KBM-7 (cell line): ENCODE data around the gene SLC22A15.
"Not testable (repeated sequence)": the region's sequence is repeated elsewhere in the genome, so short reads cannot be mapped to it uniquely, and the experiment has no call there.

ENCODE experiments used
- DNase-seq: peaks from one replicate; pipeline ENCODE4 v3.0.0-alpha.2; 2015
- in situ Hi-C: fragments of 300-500 bp; cut with MboI; formaldehyde crosslinking; loops from 2 replicates; pipeline ENCODE4 v1.14.3; 2020; ENCODE audit warnings: low sequenced_read_pairs, low pct_unique_long_range_greater_than_20kb, mixed read lengths

Gene SLC22A15

DNA sequence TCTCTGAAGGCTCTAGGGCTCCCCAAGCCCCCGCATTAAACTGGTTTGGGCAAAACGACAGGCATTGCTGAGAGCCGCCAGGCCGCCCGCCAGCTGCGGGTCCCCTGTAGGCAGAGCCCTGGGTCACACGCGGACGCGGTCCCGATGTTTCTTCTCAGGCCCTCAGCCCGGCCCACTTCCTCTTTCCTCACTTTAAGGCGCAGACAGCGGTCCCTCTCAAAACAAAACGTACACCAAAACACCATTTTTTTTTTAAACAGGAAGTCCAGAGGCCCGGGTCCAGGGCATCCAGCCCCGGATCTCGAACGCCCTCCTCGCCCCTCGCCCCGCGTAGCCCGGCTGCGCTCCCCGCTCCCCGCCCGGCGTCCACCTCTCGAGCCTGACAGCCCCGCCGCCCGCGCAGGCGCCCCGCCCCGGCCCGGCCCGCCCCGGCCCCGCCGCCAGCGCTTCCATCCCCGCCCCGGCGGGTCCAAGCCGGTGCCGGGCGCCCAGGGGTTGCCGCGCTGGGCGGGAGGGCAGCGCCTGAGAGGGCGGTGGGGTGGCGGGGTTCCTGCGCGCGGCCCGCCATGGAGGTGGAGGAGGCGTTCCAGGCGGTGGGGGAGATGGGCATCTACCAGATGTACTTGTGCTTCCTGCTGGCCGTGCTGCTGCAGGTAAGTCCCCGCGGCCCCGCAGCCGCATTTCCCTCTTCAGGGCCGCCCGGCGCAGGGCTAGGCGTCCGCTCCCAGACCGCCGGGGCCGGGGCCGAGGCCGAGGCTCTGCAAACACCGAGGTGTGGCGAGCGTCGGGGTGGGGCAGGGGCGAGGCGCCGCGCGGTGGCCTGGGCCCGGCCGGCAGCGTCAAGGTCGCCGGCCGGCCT is at the start of gene SLC22A15:
SLC22A15 (plus strand) TSS at position 452 of the 859 bp plus-strand sequence; CDS start at position 567, 115 bp downstream.
- in situ Hi-C loops = loop anchor here (25.0 kb wide), 2 partner anchors 164 to 364 kb away; no protein-coding TSS in a partner anchor
- DNase-seq = peak; percentile 93

DNA sequence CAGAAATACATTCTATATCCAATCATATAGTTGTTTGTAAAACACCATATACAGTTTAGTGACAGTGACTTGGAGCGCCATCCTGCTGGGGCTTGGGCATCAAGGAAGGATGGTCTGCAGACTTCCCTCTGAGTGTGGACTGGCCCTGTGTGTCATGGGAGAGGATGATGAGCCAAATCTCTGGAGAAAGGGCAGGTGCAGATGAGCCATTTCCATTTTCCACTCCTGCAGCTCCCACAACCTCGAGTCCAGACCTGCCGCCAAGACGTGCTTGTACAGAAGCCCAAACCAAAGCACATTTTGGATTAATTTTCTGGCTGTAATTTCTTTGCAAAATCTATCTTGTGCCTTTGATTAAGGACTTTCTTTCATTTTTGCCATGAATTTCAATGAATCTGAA is 48.3 kb upstream of the SLC22A15 start:
- no peak for DNase-seq
- in situ Hi-C loops = no loop called here

DNA sequence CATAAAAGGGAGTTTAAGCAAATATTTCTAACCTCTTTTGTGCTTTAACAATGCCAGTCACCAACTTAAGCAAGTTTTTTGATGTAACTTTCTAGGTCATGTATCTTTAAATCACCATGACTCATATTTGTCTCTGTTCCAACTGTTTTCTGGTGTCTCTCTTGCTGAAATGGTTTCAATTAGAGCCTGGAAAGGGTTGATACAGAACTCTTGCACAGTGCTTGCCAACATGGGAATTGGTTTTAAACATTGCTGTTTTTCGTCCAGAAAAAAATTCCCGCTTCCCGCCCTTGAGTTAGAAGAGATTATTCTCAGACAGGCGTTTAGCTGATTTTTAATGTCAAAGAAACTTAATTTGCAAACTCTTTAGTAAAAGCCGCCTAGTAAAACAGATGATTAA is 46.4 kb upstream of the SLC22A15 start:
- in situ Hi-C loops = no loop called here
- DNase-seq = no peak

DNA sequence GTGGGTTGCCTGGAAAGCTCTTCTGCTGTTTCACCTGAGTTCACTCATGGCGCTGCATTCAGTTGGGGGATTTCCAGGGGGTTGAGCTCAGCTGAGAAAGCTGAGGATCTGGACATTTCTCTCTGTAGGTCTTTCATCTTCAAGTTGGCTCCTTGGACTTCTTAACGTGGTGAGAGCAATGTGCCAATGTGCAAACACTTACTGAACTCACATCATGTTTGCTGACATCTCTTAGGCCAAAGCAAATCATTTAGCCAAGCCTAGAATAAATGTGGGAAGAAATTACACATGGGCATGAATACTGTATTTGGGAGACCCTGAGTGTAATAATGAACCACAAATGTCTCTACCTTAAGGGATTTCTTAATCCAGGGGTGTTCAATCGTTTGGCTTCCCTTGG is 42.7 kb upstream of the SLC22A15 start:
- in situ Hi-C loops = no loop called here
- no peak for DNase-seq

DNA sequence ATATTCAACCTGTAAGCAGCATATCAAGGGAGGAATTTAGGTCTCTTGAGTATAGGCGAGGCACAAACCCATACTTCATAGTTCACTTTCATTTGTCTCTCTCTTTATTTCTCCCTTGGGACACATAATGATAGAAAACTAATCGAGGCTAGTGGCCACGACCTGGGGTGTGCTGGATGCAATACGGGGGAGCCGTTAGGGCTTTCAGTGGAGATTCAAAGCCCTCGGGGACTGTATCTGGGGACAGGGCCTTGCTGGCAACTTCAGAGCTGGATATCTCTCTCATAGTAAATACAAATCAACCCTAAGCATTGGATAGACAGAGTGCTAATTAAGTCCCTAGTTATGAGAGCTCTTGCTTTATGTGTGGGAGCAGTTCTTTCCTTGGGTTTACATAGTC is 36.9 kb upstream of the SLC22A15 start:
- DNase-seq = no peak
- in situ Hi-C loops = no loop called here

DNA sequence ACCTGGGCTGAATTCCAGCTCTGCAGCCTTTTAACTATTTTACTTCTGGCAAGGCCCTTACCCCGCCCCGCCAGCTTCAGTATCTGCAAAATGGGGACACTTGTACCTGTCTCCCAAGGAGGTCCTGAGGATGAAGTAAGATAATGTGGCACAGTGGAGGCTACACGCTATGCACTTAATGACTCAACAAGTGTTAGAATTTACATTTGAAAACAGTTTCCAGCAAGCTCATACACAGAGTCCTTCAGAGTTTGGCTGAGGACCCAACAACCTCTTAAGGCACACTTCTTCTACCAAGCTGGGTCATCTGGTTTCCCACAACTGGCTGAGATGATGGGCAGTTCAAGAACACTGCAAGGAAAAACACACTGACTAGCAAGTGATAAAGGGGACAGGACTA is 30.2 kb upstream of the SLC22A15 start:
- in situ Hi-C loops = no loop called here

DNA sequence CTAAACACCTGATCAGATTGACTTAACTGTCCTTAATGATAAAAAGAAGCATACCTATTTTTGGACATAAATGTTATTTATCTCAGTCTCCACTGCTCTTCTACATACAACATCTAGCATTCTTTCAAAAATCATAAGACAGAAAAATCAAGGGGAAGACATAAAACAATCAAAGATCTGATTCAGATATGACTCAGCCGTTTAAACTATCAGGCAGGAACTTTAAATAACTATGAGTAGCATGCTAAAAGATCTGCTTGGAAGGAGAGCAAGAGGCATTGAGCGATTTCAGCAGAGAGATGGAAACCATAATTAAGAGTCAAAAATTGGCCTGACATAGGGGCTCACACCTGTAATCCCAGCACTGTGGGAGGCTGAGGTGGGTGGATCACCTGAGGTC is 27.2 kb upstream of the SLC22A15 start:
- in situ Hi-C loops = no loop called here
- DNase-seq = no peak

More for the DNA sequence above, 30.2 kb upstream of the SLC22A15 start:
- DNase-seq = no peak

DNA sequence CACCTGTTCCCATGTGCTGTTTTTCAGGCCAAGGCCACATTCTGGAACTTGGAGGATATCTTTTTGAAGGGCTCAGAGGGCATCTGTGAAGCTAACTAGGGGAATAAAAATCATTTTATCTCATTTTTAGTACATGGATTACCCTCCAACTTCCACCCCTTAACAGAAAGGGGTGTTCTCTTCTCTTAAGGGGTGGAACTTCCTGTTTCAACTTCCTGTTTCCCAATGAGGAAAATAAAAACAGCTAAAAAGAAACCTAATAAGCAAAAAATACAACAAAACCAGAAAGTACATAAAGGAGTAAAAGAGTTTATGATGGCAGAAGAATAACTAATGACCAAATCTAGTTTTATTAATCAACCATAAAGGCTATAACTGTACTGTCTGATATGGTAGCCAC is 24.8 kb upstream of the SLC22A15 start:
- in situ Hi-C loops = no loop called here

DNA sequence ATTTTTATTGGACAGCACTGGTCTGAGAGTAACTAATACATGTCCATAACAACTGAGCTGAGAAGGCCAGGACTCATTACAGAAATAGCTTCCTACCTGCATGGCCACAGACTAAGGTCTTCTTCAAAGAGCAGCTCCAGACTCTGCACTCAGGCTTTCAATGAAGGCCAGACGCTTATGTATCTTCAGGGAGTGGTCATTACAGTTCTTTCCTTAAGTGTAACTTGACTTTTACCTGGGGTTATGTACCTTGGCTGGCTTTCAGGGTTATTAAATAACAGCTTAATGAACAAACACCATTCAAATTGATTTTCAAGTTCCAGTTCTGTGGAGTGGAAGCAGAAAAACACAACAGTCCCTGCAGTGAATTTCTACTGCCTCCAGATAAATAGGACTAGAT is 23.8 kb upstream of the SLC22A15 start:
- in situ Hi-C loops = no loop called here
- no peak for DNase-seq

More for the DNA sequence above, 24.8 kb upstream of the SLC22A15 start:
- no peak for DNase-seq

DNA sequence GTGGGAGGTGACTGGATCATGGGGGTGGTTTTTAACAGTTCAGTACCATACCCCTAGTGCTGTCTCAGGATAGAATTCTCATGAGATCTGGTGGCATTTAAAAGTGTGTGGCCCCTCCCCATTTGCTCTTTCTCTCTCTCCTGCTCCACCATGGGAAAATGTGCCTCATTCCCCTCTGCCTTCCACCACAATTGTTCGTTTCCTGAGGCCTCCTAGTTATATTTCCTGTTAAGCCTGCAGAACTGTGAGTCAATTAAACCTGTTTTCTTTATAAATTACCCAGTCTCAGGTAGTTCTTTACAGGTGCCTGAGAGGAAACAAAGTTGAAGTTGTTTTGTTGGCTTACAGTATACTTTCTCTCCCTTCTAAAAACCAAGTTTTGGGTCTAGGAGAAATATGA is 23.1 kb upstream of the SLC22A15 start:
- peak; percentile 25 for DNase-seq
- in situ Hi-C loops = no loop called here

DNA sequence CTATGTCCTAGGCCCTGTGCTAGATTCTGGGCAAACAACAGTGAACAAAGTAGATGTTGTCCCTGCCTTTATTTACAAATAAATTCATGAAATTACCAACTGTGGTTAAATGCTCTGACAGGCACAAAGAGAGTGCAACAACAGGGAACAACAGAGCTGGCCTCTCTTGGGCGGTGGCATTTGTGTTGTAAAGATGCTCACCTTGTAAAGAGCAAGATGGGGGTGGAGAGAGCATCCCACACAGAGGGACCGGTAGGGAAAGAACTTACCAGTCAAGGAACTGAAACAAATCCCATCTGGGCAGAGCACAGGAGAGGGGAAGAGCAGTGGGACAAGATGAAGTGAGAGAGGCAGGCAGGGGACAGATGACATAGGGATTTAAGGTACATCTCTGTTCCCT is 21.6 kb upstream of the SLC22A15 start:
- in situ Hi-C loops = no loop called here
- no peak for DNase-seq

DNA sequence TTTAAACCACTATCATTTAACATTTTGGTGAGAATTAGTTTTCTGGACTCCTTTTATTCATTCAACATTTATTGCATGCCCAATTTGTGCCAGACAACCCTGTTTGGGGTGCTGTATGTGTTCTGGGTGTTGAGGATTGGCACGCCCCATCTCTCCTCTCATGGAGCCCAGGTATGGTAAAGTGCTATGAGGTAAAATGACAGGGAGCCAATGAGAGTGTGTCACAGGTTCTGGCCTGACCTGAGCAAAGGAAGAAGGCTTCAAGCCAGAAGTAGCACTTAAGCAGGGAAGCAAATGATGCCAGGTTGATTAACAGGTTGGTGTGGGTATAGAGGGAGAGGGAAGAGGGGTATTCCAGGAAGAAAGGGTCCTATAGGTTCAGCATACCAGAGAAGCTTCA is 21.1 kb upstream of the SLC22A15 start:
- DNase-seq = no peak
- in situ Hi-C loops = no loop called here

DNA sequence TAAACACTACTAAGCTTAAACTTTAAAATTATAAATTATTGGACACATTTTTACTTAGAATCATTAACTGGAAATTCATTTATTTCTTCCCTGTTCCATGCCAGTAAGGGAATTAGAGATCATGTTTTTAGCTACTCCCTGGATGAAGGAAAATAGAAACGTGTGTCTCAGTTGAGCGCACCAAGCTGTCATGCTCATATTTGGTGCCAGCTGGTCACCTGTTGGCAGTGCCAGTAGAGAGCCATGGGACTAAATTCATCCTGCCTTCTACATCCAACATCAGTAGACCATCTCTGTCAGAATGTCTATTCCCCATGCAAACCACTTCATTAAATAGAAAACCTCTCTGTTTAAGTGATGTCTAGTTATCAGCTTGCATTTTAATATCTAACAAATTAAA is 17.4 kb upstream of the SLC22A15 start:
- in situ Hi-C loops = no loop called here
- no peak for DNase-seq

DNA sequence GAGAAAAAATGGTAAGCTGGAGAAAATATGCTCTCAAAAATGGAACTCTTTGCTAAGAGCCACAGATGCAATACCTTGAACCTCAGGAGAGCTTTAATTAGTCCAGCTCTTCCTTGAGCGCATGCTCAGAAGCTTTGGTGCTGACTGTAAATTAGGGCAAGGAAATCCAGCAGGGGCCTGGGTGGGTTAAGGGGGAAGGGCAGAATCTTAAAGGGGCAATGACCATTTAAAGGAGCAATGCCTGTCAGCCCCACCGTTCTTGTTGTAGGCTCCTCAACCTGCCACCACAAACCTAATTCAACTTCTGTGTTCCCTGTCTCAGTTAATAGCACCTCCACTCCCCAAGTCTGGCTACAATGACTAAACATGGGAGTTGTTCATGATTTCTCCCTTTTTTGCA is 6.8 kb upstream of the SLC22A15 start:
- in situ Hi-C loops = no loop called here
- DNase-seq = peak; percentile 80

DNA sequence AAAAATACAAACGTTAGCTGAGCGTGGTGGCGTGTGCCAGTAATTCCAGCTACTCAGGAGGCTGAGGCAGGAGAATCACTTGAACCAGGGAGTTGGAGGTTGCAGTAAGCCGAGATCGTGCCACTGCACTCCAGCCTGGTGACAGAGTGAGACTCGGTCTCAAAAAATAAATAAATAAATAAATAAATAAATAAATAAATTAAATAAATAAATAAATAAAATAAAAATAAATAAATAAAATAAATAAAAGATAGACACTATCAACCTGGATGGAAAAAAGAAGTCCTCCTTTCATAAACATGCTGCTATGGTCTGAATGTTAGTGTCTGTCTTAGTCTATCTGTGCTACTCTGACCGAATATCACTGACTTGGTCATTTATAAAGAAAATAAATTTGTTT is 4.5 kb upstream of the SLC22A15 start:
- DNase-seq, in situ Hi-C loops: not testable (repeated sequence)

DNA sequence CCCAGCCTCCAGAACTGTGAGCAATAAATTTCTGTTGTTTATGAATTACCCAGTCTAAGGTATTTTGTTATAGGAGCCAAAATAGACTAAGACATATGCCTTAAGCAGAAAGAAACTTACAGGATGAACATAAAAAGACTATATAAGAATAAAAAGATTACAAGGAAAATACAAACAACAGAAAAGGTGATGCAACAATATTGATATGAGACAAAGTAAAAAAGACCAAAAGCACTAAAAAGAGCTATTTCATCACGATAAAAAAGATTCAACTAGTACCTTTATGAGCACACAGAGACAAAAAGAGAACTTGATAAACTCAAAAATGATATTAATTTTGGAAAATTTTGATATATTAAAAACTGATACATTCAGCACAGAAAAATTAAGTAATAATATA is 3.2 kb upstream of the SLC22A15 start:
- DNase-seq = no peak
- in situ Hi-C loops = no loop called here

DNA sequence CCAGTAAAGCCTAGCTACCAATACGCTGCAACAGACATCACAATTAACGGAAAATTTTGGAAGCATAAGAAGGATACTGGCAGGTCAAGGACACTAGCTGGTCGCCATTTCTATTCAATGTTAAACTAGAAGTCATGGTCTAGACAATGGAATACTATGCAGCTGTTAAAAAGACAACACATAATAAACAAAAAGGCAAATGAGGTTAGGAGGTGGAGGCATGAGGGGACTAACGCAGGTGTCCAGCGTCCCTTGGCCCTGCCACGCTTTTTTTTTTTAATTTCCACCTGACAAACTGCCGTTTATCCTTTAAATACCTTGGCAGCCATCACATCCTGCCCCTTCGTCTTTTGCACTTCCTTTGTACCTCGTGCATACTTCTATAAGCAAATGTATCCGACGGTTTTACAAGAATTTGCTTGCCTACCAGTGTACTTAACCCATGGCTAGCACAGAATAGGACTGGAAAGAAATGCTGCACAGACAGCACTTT is 698 bp upstream of the SLC22A15 start:
- in situ Hi-C loops = loop anchor here (25.0 kb wide), 2 partner anchors 163 to 363 kb away; no protein-coding TSS in a partner anchor
- DNase-seq = no peak

DNA sequence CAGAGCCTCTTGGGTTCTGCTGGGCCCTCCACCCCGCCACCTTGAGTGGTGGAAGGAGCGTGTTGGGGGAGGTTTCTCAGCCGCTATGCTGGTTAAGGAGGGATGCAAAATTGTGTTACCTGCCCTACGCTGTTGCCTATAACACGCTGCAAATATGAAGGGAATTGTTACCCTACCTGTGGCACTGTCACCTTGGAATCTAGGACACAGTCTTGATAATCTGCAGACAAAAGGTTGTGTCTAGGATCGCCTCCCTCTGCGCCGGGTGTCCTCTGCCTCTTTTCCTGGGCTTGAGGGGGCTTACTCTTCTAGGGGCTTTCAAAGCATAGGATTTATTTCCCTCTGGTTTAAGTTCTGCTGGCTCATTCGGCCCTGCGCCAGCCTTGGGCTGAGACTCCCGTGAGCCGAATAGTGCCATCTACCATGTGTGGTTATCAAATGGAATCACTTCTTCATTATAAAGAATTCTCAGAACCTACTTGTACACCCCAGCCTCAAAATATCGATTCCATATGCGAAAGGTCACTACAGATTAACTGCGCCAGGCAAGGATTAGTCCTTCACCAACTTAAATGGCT is 697 bp downstream of the SLC22A15 start:
- in situ Hi-C loops = loop anchor here (25.0 kb wide), 2 partner anchors 165 to 365 kb away; no protein-coding TSS in a partner anchor
- peak; percentile 53 for DNase-seq

DNA sequence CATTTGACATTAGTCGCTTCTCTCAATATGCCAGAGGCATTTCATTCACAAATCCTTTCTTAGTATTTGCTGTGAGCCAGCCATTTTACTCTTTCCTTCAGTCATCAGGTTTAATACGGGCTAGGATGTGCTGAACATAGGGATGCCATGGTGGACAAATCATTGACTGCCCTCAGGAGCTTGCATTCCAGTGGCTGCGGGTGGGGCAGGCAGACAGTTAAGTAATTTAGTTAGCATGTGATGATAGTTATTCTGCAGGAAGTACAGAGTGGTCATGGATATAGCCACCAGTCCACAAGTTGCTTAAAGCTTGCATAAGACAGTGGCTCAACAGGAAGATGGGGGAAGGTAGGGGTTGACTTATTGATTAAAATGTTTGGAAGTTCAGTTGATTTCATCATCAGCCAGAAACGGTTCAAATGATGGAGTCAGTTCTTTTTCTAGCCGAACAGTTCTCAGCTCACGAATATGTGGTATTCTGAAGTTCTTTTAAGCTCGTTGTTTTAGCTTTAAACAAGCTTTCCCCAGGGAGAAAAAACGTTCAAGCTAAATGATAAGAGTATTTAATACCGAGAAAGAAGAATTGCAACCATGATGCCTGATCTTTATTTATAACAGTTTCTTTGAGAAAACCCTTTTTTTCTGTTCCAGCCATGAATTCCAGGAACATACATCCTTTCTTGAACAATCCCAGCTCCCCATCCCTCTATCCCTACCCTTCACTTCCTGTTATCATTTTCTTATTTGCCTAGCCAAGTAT is 1.4 kb downstream of the SLC22A15 start:
- in situ Hi-C loops = loop anchor here (25.0 kb wide), 2 partner anchors 165 to 365 kb away; no protein-coding TSS in a partner anchor
- DNase-seq = peak; percentile 74
